ENCODE results near the gene NCOA1. TPM values are rescaled to one million over a fixed set of nuclear protein-coding genes. Genes with fewer than 3 reads are reported as not detected.

NCOA1 gene
- 10 to 100 TPM; 23.9 to 36.9 (median 34.5) TPM for total RNA-seq

DNA sequence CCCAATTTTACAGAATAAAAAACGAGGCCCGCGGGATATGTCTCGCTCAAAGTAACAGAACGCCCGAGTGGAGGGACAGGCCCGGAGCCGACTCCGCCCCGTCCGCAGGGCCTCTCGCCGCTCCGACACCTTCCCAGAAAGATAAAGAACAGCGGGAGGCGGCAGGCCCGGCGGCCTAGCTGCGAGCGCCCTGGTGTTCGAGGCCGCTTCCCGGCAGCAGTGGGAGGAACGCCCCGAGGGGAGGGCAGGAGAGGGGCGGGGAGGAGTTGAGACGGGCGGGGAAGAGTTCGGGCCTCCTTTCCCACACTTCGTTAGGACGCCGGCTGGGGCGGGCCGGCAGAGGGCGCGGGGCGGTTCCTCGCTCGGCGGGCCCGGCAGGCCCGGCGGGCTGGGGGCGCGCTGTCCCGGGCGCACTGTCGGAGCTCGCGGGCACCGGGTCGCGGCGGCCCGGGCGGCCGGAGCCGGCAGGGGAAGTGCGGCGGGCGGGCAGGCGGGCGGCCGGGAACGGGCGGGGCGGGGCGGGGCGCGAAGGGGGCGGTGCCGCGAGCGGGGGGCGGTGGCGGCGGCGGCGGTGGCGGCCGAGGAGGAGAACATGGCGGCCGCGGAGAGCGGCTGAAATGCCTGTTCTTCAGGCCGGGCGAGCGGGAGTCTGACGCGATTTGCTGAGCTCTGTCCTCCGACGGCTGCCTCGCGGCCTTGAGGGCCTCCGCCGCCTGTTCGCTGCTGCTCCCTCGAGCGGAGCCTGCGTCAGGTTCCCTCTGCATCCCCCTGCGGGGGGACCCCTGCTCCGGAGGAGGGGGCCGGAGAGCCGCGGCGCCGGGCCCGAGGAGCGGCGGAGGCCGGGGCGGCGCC is at the start of gene NCOA1:
NCOA1 (plus strand) TSS at position 565 of the 852 bp plus-strand sequence. CDS start 167,424 bp downstream, outside the sequence.
- no peaks in the 10 kb centered on the region for H3K36me3 Mint-ChIP-seq (ENCODE audit: insufficient read depth)

DNA sequence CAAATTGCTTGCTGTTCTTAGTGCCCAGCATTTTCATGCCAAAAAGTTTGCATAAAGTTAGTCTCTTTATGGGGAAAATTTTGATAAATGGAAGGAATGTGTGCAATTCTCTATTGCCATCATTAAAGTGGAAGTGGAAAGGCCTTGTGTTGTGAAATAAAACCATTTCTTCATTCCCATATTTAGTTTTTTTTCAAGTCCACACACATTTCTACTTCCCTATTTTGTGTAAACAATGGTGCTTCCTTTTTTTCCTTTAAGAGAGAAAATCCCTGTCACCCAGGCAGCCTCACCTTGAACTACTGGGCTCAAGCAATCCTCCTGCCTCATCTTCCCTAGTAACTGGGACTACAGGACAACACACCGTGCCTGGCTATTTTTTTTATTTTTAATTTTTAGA is 42.3 kb upstream of the NCOA1 start:
- peaks cover 4% of the 10 kb centered on the region for H3K4me1 Mint-ChIP-seq (ENCODE audit: low read depth)
- H3K27me3 Mint-ChIP-seq (ENCODE audit: low read depth), result peaks cover 3% of the 10 kb centered on the region
- DNase-seq (no peak), ATAC-seq (no peak)
- H3K9me3 Mint-ChIP-seq, result peaks cover 12% of the 10 kb centered on the region
- no peaks in the 10 kb centered on the region for H3K36me3 Mint-ChIP-seq (ENCODE audit: insufficient read depth)
- no peak overlapping the region for H3K4me3 Mint-ChIP-seq

More for the DNA sequence above, at the start of gene NCOA1:
- H3K4me3 Mint-ChIP-seq, result peak within 1 kb of the TSS; percentile 90
- peak; percentile 79 to 85 for ATAC-seq
- peaks cover 52% of the 10 kb centered on the region for H3K4me1 Mint-ChIP-seq (ENCODE audit: low read depth)
- peak; percentile 88 for DNase-seq
- H3K27me3 Mint-ChIP-seq (ENCODE audit: low read depth), result no peaks in the 10 kb centered on the region
- H3K9me3 Mint-ChIP-seq, result no peaks in the 10 kb centered on the region

DNA sequence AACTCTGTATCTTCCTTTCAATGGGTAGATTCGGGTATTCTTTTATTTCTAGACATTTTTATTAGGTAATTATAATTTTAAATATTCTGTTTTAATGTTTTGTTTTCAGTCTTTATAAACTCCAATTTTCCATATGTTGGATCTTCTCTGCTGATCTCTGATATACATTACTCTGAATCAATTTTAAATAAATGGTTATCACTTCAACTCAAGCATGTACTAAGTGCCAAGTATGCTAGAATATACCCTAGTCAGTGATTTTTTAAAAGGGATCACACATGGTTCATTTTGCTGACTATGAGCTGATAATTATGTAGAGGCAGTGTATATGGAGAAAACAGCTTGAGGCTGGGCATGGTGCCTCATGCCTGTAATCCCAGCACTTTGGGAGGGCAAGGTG is 41.7 kb upstream of the NCOA1 start:
- H3K36me3 Mint-ChIP-seq (ENCODE audit: insufficient read depth), result no peaks in the 10 kb centered on the region
- H3K4me3 Mint-ChIP-seq, result no peak overlapping the region
- peaks cover 4% of the 10 kb centered on the region for H3K4me1 Mint-ChIP-seq (ENCODE audit: low read depth)
- ATAC-seq (no peak), DNase-seq (no peak)
- peaks cover 12% of the 10 kb centered on the region for H3K9me3 Mint-ChIP-seq
- H3K27me3 Mint-ChIP-seq (ENCODE audit: low read depth), result peaks cover 3% of the 10 kb centered on the region

DNA sequence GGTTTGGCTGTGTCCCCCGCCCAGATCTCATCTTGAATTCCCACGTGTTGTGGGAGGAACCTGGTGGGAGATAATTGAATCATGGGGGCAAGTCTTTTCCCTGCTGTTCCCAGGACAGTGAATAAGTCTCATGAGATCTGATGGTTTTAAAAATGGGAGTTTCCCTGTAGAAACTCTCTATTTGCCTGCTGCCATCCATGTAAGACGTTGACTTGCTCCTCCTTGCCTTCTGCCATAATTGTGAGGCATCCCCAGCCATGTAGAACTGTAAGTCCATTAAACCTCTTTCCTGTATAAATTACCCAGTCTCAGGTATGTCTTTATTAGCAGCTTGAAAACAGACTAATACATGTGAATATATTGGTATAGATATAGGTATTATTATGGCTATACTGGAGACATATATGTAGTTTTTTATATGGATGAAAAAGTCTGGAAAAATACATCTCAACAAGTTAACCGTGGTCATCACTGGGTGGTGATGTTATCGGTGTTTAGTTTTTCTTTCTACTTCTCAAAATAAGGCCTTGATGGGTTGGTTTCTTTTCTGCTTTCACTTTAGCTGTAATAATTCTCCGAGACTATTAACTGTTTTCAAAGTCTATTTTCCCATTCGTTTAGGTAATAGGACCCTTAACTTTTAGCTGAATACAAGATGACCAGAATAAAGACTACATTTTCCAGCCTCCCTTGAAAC is 39.1 kb upstream of the NCOA1 start:
- Mint-ChIP-seq H3K4me3 (no peak overlapping the region), H3K36me3 (ENCODE audit: insufficient read depth) (no peaks in the 10 kb centered on the region), H3K9me3 (peaks cover 12% of the 10 kb centered on the region), H3K4me1 (ENCODE audit: low read depth) (peaks cover 8% of the 10 kb centered on the region), H3K27me3 (ENCODE audit: low read depth) (peaks cover 6% of the 10 kb centered on the region)
- DNase-seq (no peak), ATAC-seq (no peak)

DNA sequence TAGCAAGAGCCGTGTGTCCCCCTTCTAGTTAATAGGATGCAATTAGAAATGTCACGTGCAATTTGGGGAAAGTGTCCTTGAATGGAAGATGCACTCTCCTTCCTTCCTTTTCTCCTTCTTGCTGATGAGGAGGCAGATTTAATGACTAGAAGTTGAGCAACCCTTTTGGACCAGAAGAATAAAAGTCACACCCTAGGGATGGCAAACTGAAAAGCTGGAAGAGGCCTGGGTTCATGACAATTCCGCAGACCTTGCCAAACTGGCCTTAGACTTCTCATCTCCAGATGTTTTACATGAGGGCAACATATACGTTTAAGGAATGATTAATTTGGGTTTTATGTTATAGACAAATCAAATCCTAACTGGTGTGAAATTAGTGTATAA is 38.6 kb upstream of the NCOA1 start:
- peaks cover 6% of the 10 kb centered on the region for H3K27me3 Mint-ChIP-seq (ENCODE audit: low read depth)
- no peak overlapping the region for H3K4me3 Mint-ChIP-seq
- DNase-seq (no peak), ATAC-seq (no peak)
- no peaks in the 10 kb centered on the region for H3K36me3 Mint-ChIP-seq (ENCODE audit: insufficient read depth)
- peaks cover 12% of the 10 kb centered on the region for H3K9me3 Mint-ChIP-seq
- peaks cover 8% of the 10 kb centered on the region for H3K4me1 Mint-ChIP-seq (ENCODE audit: low read depth)

DNA sequence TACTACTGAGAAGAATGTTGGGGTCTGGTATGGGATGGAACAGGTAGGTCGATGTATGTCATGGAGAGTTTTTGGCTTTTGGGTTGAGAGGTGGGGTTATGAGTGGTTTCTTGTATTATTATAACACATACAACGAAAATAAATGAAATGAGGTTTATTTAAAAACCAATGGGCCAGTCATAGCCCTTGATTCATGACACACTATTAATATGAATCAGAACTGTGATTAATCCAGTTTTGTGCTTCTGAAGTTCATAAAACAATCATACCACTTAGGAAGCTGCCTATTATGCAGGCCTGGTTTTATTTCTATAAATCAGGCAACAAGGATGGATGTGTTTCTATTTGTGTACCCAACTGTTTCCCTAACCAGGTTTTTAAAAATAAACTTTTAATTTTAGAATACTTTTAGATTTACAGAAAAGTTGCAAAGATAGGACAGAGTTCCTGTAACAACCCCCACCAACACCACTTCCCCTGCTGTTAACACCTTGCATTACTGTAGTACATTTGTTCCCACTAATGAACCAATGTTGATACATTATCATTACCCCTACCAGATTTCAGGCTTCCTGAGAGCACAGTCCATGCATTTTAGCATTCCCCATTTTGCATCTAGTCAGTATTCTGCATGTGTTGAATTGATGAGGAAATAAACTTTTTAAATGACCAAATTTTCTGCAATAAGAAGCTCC is 37.5 kb upstream of the NCOA1 start:
- ATAC-seq, result peak; percentile 27 to 67
- H3K27me3 Mint-ChIP-seq (ENCODE audit: low read depth), result peaks cover 3% of the 10 kb centered on the region

DNA sequence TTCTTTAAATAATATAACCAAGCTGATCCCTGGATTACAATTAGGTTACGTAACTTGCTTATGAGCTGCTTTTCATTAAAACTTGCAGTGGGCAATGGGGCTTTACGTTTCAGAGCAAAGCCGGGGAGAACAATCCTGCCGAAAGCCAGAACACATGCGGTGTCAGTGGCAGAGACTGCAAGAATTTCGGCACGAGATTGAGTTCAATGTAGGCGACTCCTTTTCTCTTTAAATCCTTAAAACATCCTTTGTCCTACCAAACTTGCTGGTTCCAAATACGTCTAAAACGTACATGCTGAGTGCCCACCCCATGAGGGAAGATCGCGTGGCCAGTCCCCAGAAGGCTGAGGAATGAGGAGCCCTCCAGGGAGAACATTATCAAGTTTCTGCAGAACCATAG is 36.8 kb upstream of the NCOA1 start:
- DNase-seq (no peak), ATAC-seq (no peak)
- Mint-ChIP-seq H3K4me3 (no peak overlapping the region), H3K9me3 (peaks cover 3% of the 10 kb centered on the region), H3K36me3 (ENCODE audit: insufficient read depth) (no peaks in the 10 kb centered on the region), H3K4me1 (ENCODE audit: low read depth) (peaks cover 8% of the 10 kb centered on the region), H3K27me3 (ENCODE audit: low read depth) (peaks cover 3% of the 10 kb centered on the region)

More for the DNA sequence above, 37.5 kb upstream of the NCOA1 start:
- Mint-ChIP-seq H3K9me3 (peaks cover 6% of the 10 kb centered on the region), H3K4me1 (ENCODE audit: low read depth) (peaks cover 8% of the 10 kb centered on the region), H3K4me3 (no peak overlapping the region), H3K36me3 (ENCODE audit: insufficient read depth) (no peaks in the 10 kb centered on the region)
- no peak for DNase-seq

- Mint-ChIP-seq H3K27me3 (ENCODE audit: low read depth) (peaks cover 3% of the 10 kb centered on the region), H3K4me3 (no peak overlapping the region), H3K9me3 (no peaks in the 10 kb centered on the region), H3K4me1 (ENCODE audit: low read depth) (peaks cover 8% of the 10 kb centered on the region), H3K36me3 (ENCODE audit: insufficient read depth) (no peaks in the 10 kb centered on the region)
- DNase-seq (no peak), ATAC-seq (peak; percentile 72 to 88)
Measured at GRCh38 chr2:24456599-24457556, 34.2 kb upstream of the NCOA1 start.

GRCh38 chr2:24457696-24458386 is 33.2 kb upstream of the NCOA1 start:
- ATAC-seq (no peak), DNase-seq (no peak)
- Mint-ChIP-seq H3K27me3 (ENCODE audit: low read depth) (peaks cover 7% of the 10 kb centered on the region), H3K36me3 (ENCODE audit: insufficient read depth) (no peaks in the 10 kb centered on the region), H3K9me3 (no peaks in the 10 kb centered on the region), H3K4me1 (ENCODE audit: low read depth) (peaks cover 11% of the 10 kb centered on the region), H3K4me3 (no peak overlapping the region)

DNA sequence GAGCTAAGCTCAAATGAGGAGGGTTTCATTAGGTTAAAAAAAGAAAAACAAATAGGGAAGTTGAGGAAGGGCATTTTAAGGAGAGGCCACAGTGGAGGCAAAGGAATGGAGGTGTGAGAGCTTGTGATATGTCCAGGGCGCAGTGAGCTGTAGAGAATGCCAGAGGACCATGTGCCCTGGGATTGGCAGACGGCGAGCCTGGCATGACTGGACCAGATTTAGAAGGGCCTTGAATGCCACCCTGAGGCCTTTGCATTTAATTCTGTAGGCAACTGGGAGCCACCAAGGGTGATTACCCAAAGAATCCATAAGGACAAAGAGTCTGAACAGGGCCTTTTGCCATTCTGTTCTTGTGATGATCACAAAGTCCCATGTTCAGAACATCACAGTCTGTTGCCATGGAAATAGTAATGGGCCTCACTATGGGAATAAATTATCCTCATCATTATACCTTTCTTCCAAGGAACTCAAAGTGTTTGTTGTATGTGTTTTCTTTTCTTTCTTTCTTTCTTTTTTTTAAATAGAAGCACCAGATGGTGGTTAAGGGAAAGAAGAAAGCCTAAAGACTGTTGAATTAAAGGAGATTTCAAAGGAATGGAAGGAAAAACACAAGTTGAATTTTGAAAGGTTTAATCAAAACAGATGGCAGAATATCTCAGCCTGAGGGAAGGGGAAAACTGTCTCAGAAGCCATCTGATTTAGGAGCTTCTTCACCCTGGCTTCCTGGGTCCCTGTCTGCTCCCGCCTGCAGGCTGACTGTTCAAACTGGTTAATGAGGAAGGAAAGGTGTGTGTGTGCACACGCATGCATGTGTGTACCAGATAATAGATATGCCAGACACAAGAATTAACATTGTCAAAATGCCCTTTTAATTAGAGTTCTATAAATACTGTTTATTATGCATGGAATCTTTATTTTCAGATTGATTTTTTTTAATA is 31.6 kb upstream of the NCOA1 start:
- ATAC-seq (no peak), DNase-seq (no peak)
- Mint-ChIP-seq H3K4me1 (ENCODE audit: low read depth) (peaks cover 5% of the 10 kb centered on the region), H3K4me3 (no peak overlapping the region), H3K27me3 (ENCODE audit: low read depth) (peaks cover 12% of the 10 kb centered on the region), H3K36me3 (ENCODE audit: insufficient read depth) (no peaks in the 10 kb centered on the region), H3K9me3 (no peaks in the 10 kb centered on the region)

- Mint-ChIP-seq H3K36me3 (ENCODE audit: insufficient read depth) (no peaks in the 10 kb centered on the region), H3K9me3 (no peaks in the 10 kb centered on the region), H3K4me3 (no peak overlapping the region), H3K27me3 (ENCODE audit: low read depth) (peaks cover 11% of the 10 kb centered on the region), H3K4me1 (ENCODE audit: low read depth) (peaks cover 3% of the 10 kb centered on the region)
- ATAC-seq (no peak), DNase-seq (no peak)
Measured at GRCh38 chr2:24461685-24462084, 29.4 kb upstream of the NCOA1 start.

DNA sequence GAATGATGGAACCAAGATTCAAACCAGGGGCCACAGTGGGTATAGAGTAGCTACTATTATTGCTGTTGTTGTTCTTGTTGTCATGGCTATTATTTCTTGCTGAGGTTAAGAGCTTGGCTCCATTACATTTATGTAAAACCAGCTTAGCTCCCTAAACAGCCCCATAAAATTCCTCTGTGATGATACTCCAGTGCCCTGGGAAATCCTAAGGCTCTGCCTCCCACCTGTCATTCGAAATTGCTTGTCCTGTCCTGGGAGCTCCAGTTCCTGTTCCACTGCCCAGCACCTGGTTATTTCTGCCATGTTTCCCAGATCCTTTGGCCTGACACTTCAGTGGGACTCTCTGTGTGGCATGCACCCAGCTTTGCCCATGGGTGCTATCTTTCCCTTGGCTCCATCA is 27.8 kb upstream of the NCOA1 start:
- DNase-seq, result no peak
- Mint-ChIP-seq H3K4me1 (ENCODE audit: low read depth) (peaks cover 3% of the 10 kb centered on the region), H3K27me3 (ENCODE audit: low read depth) (peaks cover 15% of the 10 kb centered on the region), H3K36me3 (ENCODE audit: insufficient read depth) (no peaks in the 10 kb centered on the region), H3K4me3 (no peak overlapping the region), H3K9me3 (no peaks in the 10 kb centered on the region)
- no peak for ATAC-seq
